ENCODE results near the gene GPX8.

The GPX8 gene

DNA sequence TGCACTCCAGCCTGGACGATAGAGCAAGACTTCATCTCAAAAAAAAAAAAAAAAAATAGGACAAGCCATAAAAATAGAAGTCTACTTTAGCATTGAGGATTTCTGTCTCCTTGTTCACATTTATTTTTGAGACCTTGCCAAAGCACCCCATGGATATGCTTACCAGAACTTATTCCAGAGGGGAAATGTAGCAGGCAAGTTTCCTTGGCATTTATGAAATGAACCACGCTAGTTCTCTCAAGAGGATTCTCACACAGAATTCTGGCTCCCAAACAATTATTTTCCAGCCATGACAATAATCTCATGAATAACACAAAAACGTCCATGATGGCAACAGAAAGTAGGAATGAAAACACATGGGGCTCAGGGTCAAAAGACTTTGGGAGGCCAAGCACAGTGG is 23.4 kb upstream of the GPX8 start:
- no peak overlapping the region for H3K4me3 ChIP-seq (ENCODE audit: low read length)
- TF ChIP-seq, protein P1, sequence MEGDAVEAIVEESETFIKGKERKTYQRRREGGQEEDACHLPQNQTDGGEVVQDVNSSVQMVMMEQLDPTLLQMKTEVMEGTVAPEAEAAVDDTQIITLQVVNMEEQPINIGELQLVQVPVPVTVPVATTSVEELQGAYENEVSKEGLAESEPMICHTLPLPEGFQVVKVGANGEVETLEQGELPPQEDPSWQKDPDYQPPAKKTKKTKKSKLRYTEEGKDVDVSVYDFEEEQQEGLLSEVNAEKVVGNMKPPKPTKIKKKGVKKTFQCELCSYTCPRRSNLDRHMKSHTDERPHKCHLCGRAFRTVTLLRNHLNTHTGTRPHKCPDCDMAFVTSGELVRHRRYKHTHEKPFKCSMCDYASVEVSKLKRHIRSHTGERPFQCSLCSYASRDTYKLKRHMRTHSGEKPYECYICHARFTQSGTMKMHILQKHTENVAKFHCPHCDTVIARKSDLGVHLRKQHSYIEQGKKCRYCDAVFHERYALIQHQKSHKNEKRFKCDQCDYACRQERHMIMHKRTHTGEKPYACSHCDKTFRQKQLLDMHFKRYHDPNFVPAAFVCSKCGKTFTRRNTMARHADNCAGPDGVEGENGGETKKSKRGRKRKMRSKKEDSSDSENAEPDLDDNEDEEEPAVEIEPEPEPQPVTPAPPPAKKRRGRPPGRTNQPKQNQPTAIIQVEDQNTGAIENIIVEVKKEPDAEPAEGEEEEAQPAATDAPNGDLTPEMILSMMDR (IDR thresholded peaks at IDR 0.05; ENCODE audit: insufficient read depth, low read depth, low read length, missing control alignments), result no peak
- DNase-seq (ENCODE audit: low read depth), result no peak

DNA sequence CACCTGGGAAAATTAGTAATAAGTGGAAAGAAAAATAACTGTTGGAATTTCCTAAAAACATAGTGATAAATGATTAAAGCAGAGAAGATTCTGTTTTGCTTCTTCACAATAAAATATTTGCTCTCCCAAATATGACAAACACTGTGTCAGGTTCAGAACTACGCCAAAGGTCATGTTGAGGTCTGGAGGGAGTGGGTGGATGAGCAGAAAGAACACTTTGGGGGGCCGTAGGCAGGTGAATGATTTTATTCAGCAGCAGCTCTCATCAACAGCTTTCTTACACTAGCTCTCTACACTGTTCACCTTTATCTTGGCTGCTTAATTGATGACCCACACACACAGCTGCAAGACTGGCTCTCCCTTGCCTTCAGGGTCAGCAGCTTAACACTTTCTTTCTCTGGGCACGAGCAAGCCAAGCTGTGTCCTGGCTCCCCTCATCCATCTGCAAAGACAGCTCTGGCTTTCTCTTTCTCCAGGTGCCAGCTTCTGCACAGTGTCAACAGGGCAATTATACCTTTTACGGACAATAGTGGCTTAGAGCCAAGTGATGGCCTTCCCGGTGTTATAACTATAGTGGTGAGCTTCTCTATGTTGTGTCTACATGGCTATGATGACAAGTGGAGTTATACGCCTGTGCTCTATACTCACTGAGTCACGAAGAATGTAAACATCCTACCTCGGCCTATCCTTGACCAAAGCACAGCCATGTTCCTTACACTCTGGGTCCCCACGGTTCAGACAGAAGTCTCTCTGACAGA is 18.9 kb upstream of the GPX8 start:
- H3K4me3 ChIP-seq (ENCODE audit: low read length), result no peak overlapping the region
- DNase-seq (ENCODE audit: low read depth), result no peak
- TF ChIP-seq, protein P1 (IDR thresholded peaks at IDR 0.05; ENCODE audit: insufficient read depth, low read depth, low read length, missing control alignments), result no peak

DNA sequence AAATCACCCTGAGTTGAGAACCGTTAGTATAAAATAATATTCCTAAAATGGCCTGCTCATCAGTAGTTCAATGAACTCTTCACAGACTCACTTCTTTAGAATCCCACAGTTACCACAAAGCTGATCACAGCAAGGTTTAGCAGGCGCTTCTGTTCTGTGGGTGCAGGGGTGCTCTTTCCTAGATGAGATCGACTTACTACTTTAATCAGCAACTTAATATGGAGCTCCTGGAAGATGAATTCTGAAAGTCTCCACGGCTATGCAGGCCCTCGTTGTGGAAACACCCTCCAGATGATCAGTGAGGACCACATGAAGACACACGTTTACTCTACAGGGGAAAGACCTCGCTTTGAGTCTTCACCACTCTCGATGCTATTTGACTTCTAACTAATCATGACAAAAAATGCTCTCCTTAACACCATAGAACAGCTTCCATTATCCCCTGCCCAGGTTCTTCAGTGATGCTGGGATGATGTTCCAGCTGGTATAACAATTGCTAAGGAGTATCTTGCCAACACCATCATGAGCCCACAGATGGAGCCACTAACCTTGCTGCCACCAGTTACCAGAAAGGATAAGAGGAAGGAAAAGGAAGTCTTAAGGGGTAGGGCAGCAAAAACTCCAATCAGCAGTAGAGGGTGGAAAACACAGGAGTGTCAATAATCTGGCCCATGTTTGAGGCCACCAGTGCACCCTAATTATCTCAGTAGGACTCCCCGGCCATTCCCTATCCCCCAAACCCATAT is 17.9 kb upstream of the GPX8 start:
- no peak for DNase-seq (ENCODE audit: low read depth)
- no peak overlapping the region for H3K4me3 ChIP-seq (ENCODE audit: low read length)
- TF ChIP-seq, protein P1 (IDR thresholded peaks at IDR 0.05; ENCODE audit: insufficient read depth, low read depth, low read length, missing control alignments), result peak; percentile 13

DNA sequence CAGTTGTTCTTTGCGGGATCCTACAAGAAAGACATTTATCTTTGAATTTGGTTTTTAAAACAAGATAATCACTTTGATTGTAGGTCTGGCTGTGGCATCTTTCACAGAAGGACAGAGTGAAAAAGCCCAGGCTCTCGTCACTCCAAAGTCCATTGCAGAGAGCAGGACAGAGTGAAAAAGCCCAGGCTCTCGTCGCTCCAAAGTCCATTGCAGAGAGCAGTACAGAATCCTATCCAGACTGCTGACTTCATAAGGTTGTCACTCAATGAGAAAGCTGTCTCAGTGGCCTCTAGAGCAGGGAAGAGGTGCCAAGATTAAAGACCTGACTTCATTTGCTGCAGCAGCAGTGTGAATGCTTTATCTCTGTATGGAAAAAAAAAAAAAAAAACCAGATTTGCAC is 16.3 kb upstream of the GPX8 start:
- H3K4me3 ChIP-seq (ENCODE audit: low read length), result no peak overlapping the region
- TF ChIP-seq, protein P1 (IDR thresholded peaks at IDR 0.05; ENCODE audit: insufficient read depth, low read depth, low read length, missing control alignments), result no peak
- no peak for DNase-seq (ENCODE audit: low read depth)

DNA sequence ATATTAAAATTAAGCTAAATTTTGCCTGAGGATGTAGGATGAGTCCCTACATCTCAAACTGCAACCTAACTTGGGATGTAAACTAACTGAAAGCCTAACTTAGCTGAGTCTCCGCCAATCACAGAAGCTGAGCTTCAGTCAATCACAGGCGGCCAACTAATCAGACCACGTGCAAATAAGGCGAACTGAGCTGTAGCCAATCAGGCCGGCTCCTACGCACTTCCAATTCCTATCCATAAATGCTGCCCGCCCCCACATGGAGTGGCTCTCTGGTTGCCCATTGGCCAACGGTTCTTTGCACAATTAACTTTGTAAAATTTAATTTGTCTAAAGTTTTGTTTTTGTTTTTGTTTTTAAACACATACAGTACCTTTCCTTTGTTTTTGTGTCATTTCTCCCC is 13.9 kb upstream of the GPX8 start:
- TF ChIP-seq, protein P1 (IDR thresholded peaks at IDR 0.05; ENCODE audit: insufficient read depth, low read depth, low read length, missing control alignments), result no peak
- DNase-seq (ENCODE audit: low read depth), result no peak
- H3K4me3 ChIP-seq (ENCODE audit: low read length), result no peak overlapping the region

DNA sequence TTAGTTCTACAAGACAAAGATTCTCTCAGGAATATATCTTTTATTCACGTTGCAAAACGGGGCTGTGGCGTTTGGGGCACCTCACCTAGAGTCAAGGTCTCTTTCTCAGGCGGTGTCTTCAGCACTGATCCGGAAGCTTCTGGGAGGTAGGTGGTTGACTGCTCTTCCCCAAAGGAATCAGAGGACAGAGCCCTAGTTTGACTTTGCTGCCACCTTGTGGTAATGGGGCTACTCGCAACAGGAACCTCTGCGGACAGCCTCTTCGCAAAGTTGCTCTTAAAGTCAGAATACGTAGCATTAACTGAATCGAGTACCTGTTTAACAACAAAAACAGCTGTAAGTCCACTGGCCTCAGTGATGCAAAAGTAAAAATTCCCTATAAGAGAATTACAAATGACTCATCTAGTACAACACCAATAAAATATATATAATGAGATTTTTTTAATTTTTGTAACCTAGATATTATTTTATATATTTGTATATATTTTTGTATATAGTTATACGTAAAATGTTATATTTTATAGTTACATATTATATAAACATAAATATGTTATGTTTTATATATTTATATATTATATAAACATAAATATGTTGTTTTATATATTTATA is 13.3 kb upstream of the GPX8 start:
- DNase-seq (ENCODE audit: low read depth), result peak; percentile 86
- TF ChIP-seq, protein P1 (IDR thresholded peaks at IDR 0.05; ENCODE audit: insufficient read depth, low read depth, low read length, missing control alignments), result peak; percentile 99
- H3K4me3 ChIP-seq (ENCODE audit: low read length), result no peak overlapping the region

Measured in epithelial cell of esophagus (primary cell).